Dedifferentiated amniotic fluid mesenchymal stem cell (primary cell): ENCODE data around the gene TREML2.

Experiments
- DNase-seq: peaks from one replicate; pipeline ENCODE4 v3.0.0-alpha.2; 2016; ENCODE audit errors: extremely low spot score

The TREML2 gene

DNA sequence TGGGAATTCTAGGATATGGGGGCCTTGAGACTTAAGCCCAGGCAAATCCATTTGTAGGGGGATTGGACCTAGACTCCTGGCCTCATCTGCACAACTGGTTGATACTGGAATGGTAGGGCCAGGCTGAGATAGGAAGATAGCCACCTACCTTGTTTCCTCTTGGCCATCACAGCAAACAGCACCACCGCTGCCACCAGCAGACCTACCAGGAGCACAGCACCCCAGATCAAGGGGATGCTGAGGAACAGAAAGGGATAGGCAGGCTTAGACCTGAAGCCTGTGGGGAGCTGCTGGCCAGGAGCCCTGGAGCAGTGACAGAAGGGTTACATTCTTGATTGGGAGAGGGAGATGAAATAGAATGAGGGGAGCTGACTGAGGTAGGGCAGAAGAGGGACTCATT is 50.3 kb downstream of the TREML2 start:
- DNase-seq: no peak

- DNase-seq: no peak
Observed at GRCh38 chr6:41147917-41148316, 53.0 kb downstream of the TREML2 start.
